DMS 273 treated with DMSO at 0.1 percent for 48 hours (cell line): ENCODE data around the gene VPS4A.
A peak's percentile ranks its signal among the peaks of the same experiment; 100 is the strongest.
"Not testable (repeated sequence)": the region's sequence is repeated elsewhere in the genome, so short reads cannot be mapped to it uniquely, and the experiment has no call there.

Experiments used
- DNase-seq: peaks from one replicate; lab custom pipeline; 2025; lab: John Stamatoyannopoulos, UW

The VPS4A gene

DNA sequence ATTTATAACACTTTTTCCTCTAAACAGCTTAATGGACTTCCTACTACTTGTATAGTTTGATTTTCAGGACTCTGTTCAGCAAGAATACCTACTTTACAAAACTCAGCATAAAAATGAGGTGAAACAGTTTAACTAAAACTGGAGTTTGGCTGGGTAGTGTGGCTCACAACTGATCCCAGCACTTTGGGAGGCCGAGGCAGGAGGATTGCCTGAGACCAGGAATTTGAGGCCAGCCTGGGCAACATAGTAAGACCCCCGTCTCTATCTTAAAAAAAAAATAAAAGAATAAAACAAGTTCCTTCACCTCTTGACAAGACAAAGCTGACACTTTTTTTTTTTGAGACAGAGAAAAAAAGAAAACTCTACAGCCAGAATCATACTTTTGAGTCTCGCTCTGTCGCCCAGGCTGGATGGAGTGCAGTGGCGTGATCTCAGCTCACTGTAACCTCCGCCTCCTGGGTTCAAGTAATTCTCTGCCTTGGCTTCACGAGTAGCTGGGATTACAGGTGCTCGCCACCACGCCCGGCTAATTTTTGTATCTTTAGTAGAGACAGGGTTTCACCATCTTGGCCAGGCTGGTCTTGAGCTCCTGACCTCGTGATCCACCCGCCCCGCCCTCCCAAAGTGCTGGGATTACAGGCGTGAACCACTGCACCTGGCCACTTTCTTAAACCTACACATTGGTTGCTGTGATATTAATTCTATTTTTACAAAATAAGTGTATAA lies 16.6 kb downstream of the VPS4A start:
- no peak for DNase-seq

DNA sequence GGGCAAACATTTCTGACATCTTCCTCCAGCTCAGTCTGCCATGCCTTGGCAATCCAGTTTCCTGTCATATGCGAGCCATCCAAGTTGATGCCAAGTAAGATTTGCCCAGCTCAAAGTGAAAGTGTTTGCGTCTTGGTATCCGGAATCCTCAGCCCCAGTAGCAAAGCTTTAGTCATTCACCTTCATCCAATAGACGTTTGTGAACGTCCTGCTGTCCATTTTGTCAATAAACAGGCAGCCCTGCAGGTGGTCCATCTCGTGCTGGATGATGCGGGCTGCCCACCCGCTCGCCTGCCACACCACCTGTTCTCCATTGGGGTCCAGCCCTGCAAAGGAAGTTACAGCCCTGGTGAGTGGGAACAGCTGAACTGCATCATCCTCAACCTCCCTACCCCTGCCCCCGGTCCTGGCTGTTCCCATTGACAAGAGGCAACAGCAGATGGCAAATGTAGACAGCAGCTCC lies 17.7 kb downstream of the VPS4A start:
- peak; percentile 31 for DNase-seq

DNA sequence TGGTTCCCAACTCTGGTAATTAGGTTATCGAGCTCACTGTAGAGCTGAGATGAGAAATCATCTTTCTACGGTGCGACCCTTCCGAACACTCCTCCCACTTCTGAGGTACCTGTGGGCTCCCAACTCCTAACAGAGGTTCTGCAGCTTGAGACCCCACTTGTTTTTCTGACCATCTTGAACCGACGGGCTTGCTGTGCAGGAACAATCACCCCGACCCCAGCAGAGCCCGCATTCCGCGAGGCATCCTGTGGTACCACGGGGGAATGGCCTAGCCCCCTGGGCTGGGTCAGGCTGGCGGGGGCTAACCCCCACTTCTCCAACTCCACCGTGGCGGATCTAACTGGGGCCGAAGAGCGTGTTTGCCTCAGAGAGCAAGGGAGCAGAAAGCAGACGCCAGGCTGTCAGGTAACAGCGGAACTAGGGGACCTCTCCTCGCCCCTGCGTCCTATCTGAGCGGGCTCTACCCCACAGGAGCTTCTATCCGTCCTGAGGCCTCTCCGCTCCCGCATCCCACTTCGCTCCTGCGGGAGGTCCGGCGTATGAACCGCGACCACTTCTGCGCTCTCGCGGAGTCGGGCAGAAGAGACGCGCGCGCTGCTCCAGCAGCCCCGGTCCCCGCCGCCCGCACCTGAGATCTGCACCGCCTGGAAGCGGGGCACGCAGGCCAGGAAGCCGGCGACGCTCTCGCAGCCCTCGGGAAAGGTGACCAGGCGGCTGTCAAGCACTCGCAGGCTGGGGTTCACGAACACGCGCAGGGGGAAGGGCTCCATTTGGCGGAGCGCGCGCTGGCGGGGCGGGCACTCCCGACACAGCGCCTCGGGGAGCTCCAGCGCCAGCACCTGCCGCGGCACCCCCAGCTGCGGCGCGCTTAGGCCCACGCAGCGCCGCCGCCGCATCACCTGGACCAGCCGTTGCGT lies 18.5 kb downstream of the VPS4A start:
- no peak for DNase-seq

DNA sequence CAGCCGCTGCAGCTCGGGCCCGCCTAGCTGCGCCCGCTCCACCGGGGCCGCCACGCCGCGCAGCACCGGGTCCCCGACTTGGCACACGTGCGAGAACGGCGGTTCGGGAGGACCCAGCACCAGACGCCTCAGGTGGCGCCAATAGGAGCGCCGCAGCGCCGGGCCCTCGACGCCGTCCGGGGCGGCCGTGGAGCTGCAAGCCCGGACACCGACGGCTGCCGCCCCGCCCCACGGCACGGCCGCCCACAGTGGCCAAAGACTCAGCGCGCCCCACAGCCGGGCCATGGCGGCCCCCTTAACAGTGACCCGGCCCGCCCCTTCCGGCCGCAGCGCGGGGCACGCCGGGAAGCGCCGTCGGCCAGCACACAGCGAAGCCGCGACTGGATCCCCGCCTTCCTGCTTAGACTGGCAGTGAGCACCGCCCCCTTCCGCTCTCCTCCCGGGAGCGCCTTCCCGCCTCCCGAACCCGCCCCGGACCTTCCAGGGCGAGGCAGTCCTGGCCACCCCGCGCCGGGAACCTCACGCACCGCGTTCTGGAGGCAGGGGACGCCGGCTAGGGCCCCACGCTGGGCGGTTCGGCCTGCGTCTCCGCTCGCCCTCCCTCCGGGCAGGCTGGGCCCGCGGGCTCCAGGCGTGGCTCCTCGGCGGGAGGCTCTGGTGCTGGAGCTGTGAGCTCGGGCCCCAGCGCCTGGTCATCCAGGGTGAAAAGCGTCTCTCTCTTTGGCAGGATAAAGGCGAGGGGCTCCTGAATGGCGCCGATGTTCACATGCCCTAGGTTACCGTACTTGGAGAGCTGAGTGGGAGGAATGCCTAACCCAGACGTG lies 19.3 kb downstream of the VPS4A start, which contains the start of gene PDF:
Gene PDF, minus strand, starts transcription at position 303 of the 824 bp plus-strand sequence. Its CDS starts 18 bp downstream, at position 285.
- DNase-seq = peak; percentile 78

DNA sequence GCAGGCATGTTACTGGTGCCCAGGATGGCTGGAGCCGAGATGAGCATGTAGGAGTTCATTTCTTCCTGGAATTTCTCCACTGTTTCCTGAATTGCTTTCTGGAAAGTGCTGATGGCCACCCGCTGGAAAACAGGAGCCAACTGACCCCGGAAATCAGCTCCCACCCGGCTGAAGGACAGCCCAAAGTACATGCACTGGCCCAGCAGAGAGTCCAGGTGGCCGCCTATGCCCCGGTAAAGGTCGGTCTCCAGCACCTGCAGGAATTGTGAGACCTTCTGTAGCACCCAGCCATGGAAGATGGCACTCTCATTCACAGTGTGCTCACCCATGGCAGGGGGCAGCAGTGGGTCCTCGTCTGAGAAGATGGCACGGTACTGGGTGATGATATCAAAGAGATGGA lies 23.5 kb downstream of the VPS4A start:
- DNase-seq = no peak

DNA sequence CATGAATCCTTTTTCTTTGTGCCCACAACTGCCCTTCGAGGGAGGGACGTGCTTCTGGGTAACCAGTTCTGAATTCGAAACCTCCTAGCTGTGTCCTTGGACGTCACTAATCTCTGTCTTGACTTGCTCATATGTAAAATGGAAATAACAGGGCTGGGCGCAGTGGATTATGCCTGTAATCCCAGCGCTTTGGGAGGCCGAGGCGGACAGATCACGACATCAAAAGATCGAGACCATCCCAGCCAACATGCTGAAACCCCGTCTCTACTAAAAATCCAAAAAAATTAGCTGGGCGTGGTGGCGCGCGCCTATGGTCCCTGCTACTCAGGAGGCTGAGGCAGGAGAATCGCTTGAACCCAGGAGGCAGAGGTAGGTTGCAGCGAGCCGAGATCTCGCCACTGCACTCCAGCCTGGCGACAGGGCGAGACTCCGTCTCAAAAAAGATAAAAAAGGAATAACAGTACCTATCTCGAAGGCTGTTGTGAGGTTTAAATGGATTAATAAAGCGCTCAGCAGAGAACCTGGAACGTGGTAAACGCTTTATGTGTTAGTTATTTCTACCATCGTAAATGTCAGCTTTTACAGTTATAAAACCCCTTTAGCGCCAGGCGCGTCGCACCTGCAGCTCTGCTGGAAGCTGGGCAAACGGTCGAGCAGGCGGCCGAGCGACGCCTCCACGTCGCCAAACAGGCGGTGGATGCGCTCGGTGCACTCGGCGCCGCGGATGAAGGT lies 27.6 kb downstream of the VPS4A start:
- no peak for DNase-seq

DNA sequence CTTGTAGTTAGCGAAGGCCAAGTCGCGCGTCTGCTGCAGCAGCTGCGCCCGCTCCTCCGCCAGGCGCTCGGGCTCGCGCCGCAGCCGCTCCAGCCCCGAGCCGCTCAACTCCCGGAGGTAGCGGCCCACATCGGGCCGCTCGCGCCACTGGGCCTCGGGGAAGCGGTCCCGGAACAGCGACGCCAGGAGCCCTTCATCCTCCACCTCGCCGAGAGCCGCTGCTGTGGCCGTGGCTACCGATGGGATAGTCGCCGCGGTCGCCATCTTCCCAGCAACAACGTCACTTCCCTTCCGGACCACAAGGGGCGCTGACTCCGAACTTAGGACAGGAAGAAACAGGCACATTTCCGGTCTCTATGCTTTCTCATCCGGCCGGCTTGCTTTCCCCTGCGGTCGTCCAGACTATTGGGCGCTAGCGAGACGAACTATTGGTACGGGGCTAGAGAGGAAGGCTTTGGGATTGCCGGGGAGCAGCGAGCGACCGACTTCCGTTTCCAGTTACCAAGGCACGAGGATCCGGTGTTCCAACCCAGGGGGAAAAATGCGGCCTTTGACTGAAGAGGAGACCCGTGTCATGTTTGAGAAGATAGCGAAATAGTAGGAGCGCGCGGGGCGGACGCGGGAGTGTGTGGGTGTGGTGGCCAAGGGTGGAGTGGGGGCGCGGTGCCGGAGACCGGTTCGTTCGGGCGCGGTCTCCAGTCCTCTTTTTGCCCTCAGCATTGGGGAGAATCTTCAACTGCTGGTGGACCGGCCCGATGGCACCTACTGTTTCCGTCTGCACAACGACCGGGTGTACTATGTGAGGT lies 28.3 kb downstream of the VPS4A start, which contains the start of the genes COG8 and NIP7:
Gene COG8, minus strand, starts transcription at position 276 of the 806 bp plus-strand sequence. Its CDS starts 12 bp downstream, at position 264.
Gene NIP7, plus strand, starts transcription at position 484 of the 806 bp plus-strand sequence. Its CDS starts 58 bp downstream, at position 542.
- peak; percentile 97 for DNase-seq

DNA sequence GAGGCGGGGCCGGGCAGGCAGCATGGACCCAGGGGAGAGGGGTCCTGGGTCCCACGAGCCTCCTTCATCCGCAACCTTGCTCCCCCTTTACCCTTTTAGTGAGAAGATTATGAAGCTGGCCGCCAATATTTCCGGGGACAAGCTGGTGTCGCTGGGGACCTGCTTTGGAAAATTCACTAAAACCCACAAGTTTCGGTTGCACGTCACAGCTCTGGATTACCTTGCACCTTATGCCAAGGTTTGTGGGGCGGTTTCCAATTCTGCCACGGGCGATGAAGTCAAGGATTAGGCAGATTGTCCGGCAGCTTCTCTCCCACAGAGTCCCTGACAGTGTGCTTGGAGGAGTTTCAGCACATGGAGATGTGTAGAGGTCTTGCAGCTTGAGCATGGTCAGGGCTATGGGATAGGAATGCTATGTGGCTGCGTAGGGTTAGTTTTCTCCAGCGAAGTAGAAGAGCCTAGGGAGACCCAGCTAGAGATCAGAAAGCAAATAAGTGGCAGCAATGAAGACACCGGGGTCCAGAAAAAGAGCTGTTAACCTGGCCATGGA lies 29.0 kb downstream of the VPS4A start:
- DNase-seq = no peak

DNA sequence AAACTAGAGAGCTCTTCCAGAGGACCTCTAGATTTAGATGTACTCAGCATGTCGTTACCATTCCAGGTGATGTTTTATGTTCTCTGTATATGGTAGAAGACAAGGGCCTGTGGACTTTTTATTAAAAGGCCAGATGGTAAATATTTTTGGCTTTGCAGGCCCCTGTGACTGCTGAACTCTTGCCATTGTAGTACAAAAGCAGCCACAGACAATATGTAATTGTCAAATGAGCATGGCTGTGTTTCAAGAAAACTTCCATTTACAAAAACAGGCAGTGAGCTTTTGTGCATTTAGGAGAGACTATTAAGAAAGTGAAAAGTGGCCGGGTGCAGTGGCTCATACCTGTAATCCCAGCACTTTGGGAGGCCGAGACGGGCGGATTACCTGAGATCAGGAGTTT lies 33.0 kb downstream of the VPS4A start:
- DNase-seq = no peak

DNA sequence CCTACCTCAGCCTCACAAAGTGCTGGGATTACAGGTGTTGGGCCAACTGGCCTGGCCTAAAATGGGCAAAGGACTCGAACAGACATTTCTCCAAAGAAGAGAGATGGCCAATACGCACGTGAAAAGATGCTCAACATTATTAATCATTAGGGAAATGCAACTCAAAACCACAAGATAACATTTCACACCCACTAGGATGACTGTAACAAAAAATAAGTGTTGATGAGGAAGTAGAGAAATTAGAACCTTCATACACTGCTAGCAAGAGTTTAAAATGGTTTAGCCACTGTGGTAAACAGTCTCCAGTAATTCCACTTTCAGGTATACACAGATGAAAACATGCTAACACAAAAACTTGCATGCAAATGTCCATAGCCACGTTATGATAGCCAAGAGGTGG lies 34.8 kb downstream of the VPS4A start:
- no peak for DNase-seq

DNA sequence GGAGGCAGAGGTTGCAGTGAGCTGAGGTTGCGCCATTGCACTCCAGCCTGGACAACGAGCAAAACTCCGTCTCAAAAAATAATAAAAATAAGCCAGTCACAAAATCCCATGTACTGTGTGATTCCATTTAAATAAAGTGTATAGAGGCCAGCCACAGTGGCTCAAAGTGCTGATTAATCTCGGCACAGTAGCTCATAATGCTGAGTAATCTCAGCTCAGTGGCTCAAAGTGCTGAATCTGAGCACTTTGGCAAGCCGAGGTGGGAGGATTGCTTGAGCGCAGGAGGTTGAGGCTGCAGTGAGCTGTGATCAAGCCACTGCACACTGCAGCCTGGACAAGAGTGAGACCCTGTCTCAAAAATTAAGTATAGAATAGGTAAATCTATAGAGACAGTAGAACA lies 35.5 kb downstream of the VPS4A start:
- DNase-seq = no peak

DNA sequence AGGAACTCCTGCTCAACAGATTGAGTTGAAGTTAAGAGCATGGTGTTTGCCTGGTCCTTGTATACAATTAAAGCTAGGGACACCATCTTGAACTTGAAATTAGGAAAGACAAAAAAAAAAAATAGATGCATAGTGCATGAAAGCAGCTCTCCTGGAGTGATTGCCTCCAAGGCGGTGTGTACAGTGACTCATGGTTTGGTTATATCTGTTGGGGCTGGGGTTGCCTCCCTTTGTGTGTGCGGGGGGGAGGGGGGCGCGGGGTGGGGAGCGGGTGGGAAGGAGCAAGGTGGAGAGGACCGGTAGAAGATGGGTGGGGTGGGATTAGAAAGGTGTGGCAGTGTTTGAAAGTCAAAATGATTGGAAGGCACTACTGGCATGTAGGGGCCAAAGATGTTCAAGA lies 37.1 kb downstream of the VPS4A start:
- no peak for DNase-seq

DNA sequence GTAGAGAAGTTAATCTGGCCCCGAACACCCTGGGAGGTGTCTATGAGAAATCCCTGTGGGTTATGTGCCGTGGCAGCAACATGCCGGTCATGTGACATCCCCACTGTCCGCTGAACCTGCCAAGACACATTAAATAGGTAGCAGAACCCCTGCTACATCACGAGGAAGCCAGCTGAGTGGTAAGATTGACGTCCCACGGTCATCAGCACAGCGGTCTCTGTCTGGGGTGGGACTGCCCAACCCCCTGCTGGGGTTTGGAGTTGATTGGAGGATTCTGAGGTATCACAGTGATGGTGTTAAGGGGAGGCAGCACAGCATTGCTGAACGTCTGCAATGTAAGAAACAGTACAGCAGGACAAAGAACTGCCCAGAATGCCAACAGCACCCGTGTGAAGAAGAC lies 38.4 kb downstream of the VPS4A start:
- DNase-seq = no peak

DNA sequence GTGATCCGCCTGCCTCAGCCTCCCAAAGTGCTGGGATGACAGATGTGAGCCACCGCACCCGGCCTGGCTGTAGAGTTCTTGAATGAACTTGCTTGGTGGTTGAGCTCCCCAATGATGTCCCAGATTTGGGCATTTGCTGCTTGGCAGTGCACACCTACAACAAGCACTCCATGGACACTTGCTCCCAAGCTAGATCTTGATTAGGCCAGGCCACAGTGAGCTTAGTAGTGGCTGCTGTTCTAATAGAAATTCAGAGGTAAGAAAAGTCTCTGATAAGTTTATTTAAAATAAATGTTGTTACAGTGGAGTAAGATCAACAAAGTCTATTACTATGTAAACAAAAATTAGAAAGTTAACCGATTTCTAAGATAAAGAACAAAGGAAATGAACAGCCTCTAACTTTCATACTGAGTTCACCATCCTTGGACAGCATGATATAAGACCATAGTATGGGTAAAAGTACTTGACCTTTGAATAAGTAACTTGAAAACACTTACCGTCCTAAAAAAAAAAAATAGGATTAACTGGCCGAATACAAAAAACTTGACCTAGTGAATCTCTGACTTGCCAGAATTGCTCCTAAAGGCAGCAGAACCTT lies 39.5 kb downstream of the VPS4A start:
- no peak for DNase-seq

DNA sequence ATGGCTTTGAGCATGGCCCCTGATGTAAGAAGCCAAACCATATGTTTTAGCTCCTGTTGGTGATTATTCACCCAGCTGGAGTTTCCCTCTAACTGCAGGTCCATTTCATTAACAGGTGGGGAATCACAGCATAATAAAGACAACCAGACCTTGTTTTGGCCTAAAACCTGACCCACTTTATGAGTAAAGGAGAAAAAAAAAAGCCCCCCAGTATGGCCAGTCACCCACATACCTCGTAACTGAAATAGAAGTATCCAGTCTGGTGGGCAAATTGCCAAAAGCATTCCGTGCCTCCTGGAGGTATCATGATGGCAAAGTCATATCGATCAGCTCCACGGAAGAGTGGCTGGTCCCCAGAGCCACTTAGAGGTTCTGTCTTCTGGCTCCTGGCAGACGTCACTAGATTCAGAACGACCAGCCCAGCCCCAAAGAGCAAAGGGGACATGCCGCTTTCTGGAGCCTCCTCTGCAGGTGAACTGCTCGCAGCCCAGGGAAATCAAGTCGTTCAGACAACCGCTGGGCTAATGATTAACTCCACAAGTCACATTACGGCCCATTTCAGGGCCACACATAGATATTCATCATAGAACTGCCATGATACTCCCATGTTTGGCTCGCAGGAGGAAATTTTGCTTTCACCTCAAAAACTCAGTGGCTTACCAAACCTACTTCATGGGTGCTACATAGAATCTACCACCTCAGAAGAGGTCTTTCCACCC lies 40.3 kb downstream of the VPS4A start, which contains the start of gene TMED6:
Gene TMED6, minus strand, starts transcription at position 478 of the 719 bp plus-strand sequence. Its CDS starts 33 bp downstream, at position 445.
- peak; percentile 39 for DNase-seq

DNA sequence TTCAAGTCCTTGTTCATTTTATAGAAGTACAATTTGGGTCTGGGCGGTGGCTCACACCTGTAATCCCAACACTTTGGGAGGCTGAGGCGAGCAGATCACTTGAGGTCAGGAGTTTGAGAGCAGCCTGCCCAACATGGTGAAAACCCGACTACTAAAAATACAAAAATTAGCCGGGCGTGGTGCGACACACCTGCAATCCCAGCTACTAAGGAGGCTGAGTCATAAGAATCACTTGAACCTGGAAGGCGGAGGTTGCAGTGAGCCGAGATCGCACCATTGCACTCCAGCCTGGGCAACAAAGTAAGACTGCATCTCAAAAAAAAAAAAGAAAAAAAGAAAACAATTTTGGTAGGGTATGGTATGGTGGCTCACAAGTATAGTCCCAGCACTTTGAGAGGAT lies 48.9 kb downstream of the VPS4A start:
- not testable (repeated sequence) for DNase-seq

DNA sequence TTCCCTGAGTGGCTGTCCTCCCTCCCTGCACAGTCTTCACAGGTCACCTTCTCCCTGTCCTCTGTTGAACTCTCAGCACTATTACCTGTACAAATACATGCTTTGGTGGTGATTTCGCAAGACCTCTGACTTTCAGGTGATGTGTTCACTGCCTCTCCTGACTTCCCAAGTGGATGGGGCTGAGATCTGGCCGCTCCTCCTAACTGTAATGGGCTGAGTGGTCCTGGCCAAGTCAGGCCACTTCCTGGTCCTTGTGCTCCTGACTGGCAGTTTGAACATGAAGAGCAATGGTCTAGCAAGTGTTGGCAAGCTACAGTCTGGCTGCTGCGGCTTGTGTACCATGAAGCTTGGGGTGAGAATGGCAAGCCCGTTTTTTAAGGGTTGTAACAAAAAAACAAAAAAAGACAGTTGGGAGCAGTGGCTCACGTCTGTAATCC lies 52.1 kb downstream of the VPS4A start:
- DNase-seq = no peak

DNA sequence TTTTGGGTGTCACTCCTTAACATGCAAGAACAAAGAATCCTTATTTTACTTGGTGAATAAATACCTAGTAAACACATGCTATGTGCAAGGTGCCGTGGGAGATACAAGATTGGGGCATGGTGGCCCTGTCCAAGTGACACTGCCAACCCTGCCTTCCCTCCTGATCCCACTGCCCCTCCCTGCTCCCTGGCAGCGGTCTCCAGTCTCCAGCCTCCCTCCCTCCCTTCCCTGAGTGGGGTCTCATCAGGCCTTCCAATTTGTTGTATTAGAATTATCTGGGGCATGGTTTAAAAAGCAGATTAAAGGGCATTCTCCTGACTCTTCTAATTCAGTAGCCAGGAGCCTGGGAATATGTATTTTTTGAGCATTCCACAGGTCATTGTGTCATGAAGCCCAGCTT lies 52.9 kb downstream of the VPS4A start:
- DNase-seq = no peak

DNA sequence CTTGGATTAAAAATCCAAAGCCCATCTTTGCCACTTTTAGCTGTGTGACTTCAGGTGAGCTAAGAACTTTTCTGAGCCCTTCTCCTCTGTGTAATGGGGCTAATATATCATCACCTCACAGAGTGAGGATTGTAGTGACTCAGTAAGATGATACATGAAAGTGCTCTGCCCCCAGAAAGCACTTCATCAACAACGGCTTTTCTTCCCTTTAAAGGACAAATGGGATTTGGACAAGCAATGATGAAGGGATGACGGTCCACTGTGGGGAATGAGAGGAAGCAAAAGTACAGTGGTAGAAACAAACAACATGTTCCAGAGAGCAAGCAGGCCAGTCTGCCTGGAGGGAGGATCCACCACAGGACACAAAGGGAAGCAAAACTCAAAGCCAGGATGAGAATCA lies 54.8 kb downstream of the VPS4A start:
- no peak for DNase-seq
